ENCODE data around the gene PDCD11. TPM values are rescaled to one million over a fixed set of nuclear protein-coding genes. Genes with fewer than 3 reads are reported as not detected.

The PDCD11 gene
- total RNA-seq, 4 donors from 2014 or later, result 7.4 to 39.0 (median 22.2) TPM

- TF ChIP-seq POLR2A (IDR thresholded peaks at IDR 0.05) (no peak), CTCF (IDR thresholded peaks at IDR 0.05) (no peak)
- H3K27me3 ChIP-seq, result no peaks in the 10 kb centered on the region
- no peaks in the 10 kb centered on the region for H3K9me3 ChIP-seq
- no peak overlapping the region for H3K27ac ChIP-seq
- no peak overlapping the region for H3K4me3 ChIP-seq
- no peaks in the 10 kb centered on the region for H3K4me1 ChIP-seq
- H3K36me3 ChIP-seq, result no peaks in the 10 kb centered on the region
- no peak for DNase-seq
- intact Hi-C loops (cut with DNase I; ENCODE audit: low total_unique reads), result no loop called here
Observed at GRCh38 chr10:103457896-103458583, 61.6 kb downstream of the PDCD11 start.

GRCh38 chr10:103458720-103459119, 62.3 kb downstream of the PDCD11 start, which contains the start of gene CALHM1:
Gene CALHM1 (minus strand): TSS chr10:103458900. CDS start chr10:103458751, 149 bp downstream.
- TF ChIP-seq CTCF (IDR thresholded peaks at IDR 0.05) (no peak), POLR2A (IDR thresholded peaks at IDR 0.05) (no peak)
- H3K27ac ChIP-seq, result no peak within 1 kb of the TSS
- H3K9me3 ChIP-seq, result no peaks in the 10 kb centered on the region
- no peak for DNase-seq
- H3K36me3 ChIP-seq, result no peaks in the 10 kb centered on the region
- no peaks in the 10 kb centered on the region for H3K4me1 ChIP-seq
- no peak within 1 kb of the TSS for H3K4me3 ChIP-seq
- intact Hi-C loops (cut with DNase I; ENCODE audit: low total_unique reads), result no loop called here
- H3K27me3 ChIP-seq, result no peaks in the 10 kb centered on the region

- Histone ChIP-seq H3K27me3 (no peaks in the 10 kb centered on the region), H3K36me3 (no peaks in the 10 kb centered on the region), H3K4me1 (no peaks in the 10 kb centered on the region), H3K9me3 (no peaks in the 10 kb centered on the region), H3K4me3 (no peak overlapping the region), H3K27ac (no peak overlapping the region)
- DNase-seq, result no peak
- no peak for TF ChIP-seq CTCF (IDR thresholded peaks at IDR 0.05)
- no peak for TF ChIP-seq POLR2A (IDR thresholded peaks at IDR 0.05)
- intact Hi-C loops (cut with DNase I; ENCODE audit: low total_unique reads), result no loop called here
Observed at GRCh38 chr10:103459615-103460014, 63.2 kb downstream of the PDCD11 start.

- Histone ChIP-seq H3K9me3 (no peaks in the 10 kb centered on the region), H3K4me3 (no peak overlapping the region), H3K4me1 (no peaks in the 10 kb centered on the region), H3K36me3 (no peaks in the 10 kb centered on the region), H3K27me3 (no peaks in the 10 kb centered on the region), H3K27ac (no peak overlapping the region)
- DNase-seq, result no peak
- intact Hi-C loops (cut with DNase I; ENCODE audit: low total_unique reads), result no loop called here
- no peak for TF ChIP-seq CTCF (IDR thresholded peaks at IDR 0.05)
- no peak for TF ChIP-seq POLR2A (IDR thresholded peaks at IDR 0.05)
Observed at GRCh38 chr10:103463499-103463898, 67.1 kb downstream of the PDCD11 start.

GRCh38 chr10:103465411-103466179, 69.2 kb downstream of the PDCD11 start:
- no peak for TF ChIP-seq POLR2A (IDR thresholded peaks at IDR 0.05)
- no peak for TF ChIP-seq CTCF (IDR thresholded peaks at IDR 0.05)
- H3K4me1 ChIP-seq, result no peaks in the 10 kb centered on the region
- no peak overlapping the region for H3K27ac ChIP-seq
- H3K27me3 ChIP-seq, result no peaks in the 10 kb centered on the region
- DNase-seq, result no peak
- H3K36me3 ChIP-seq, result no peaks in the 10 kb centered on the region
- H3K4me3 ChIP-seq, result no peak overlapping the region
- H3K9me3 ChIP-seq, result no peaks in the 10 kb centered on the region
- intact Hi-C loops (cut with DNase I; ENCODE audit: low total_unique reads), result no loop called here

Data from uterus (tissue), 4 donors.